Measurements from ENCODE around the gene LIN54.

Gene LIN54

DNA sequence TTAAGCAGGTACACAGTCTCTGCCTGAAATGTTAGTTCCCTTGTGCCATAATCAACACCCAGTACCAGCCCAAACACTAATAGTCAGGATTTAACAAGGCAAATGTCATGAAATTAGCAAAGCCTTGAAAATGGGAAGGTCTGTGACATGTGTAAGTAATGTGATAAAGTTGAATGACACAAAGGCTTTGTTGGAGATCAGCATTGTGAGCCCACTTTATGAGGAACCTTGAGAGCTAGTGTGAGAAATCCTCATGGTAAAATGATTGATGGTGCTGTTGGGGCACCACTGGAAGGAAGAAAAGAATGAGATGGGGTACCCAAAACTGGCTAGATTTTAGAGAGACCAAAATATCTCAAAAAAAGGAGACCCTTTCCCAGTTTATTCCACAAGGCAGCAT is 3.3 kb upstream of the LIN54 start:
- no peak for TF ChIP-seq ZNF8 (CRISPR knock-in tag; IDR thresholded peaks at IDR 0.05)
- TF ChIP-seq ZC3H10 (CRISPR knock-in tag; IDR thresholded peaks at IDR 0.05) = no peak
- TF ChIP-seq, protein P1, sequence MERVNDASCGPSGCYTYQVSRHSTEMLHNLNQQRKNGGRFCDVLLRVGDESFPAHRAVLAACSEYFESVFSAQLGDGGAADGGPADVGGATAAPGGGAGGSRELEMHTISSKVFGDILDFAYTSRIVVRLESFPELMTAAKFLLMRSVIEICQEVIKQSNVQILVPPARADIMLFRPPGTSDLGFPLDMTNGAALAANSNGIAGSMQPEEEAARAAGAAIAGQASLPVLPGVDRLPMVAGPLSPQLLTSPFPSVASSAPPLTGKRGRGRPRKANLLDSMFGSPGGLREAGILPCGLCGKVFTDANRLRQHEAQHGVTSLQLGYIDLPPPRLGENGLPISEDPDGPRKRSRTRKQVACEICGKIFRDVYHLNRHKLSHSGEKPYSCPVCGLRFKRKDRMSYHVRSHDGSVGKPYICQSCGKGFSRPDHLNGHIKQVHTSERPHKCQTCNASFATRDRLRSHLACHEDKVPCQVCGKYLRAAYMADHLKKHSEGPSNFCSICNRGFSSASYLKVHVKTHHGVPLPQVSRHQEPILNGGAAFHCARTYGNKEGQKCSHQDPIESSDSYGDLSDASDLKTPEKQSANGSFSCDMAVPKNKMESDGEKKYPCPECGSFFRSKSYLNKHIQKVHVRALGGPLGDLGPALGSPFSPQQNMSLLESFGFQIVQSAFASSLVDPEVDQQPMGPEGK (CRISPR knock-in tag; IDR thresholded peaks at IDR 0.05; ENCODE audit: borderline replicate concordance) = no peak
- TF ChIP-seq BACH2 (CRISPR knock-in tag; IDR thresholded peaks at IDR 0.05; ENCODE audit: borderline replicate concordance) = no peak
- TF ChIP-seq GLIS3 (CRISPR knock-in tag; IDR thresholded peaks at IDR 0.05) = no peak
- TF ChIP-seq CSDC2 (CRISPR knock-in tag; IDR thresholded peaks at IDR 0.05) = no peak
- TF ChIP-seq, protein P2, sequence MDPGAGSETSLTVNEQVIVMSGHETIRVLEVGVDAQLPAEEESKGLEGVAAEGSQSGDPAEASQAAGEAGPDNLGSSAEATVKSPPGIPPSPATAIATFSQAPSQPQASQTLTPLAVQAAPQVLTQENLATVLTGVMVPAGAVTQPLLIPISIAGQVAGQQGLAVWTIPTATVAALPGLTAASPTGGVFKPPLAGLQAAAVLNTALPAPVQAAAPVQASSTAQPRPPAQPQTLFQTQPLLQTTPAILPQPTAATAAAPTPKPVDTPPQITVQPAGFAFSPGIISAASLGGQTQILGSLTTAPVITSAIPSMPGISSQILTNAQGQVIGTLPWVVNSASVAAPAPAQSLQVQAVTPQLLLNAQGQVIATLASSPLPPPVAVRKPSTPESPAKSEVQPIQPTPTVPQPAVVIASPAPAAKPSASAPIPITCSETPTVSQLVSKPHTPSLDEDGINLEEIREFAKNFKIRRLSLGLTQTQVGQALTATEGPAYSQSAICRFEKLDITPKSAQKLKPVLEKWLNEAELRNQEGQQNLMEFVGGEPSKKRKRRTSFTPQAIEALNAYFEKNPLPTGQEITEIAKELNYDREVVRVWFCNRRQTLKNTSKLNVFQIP (CRISPR knock-in tag; IDR thresholded peaks at IDR 0.05; ENCODE audit: borderline replicate concordance, low read depth) = no peak
- TF ChIP-seq ESRRG (CRISPR knock-in tag; IDR thresholded peaks at IDR 0.05) = no peak
- TF ChIP-seq TOX (CRISPR knock-in tag; IDR thresholded peaks at IDR 0.05; ENCODE audit: borderline replicate concordance) = no peak
- TF ChIP-seq TCF4 (CRISPR knock-in tag; IDR thresholded peaks at IDR 0.05; ENCODE audit: borderline replicate concordance) = no peak
- TF ChIP-seq PPARA (CRISPR knock-in tag; IDR thresholded peaks at IDR 0.05; ENCODE audit: borderline replicate concordance) = no peak
- ATAC-seq = no peak

DNA sequence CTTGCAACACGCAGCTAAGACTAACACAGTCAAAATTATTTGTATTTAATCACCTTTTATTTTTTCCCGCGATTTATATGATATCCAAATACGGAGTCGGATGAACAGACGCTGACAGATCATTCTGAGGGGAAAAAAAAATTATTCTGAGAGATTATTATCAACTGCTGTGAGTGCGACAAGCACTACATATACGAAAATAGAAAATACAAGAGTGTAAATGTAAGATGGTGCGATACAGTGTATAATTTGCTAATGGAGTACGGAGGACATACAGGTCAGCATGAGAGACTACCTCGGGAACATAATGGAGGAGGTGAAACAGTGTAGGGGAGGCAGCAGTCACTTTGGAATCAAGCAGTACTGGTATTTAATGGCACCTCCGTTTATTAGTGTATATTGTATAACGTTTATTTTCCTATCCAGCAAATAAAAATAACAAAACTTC is 2.8 kb upstream of the LIN54 start:
- ATAC-seq = 0 out of 3 replicates have a peak, but pooled peaks have one; percentile 2
- TF ChIP-seq ZC3H10 (CRISPR knock-in tag; IDR thresholded peaks at IDR 0.05) = no peak
- TF ChIP-seq, protein P1 (CRISPR knock-in tag; IDR thresholded peaks at IDR 0.05; ENCODE audit: borderline replicate concordance) = no peak
- TF ChIP-seq CSDC2 (CRISPR knock-in tag; IDR thresholded peaks at IDR 0.05) = no peak
- TF ChIP-seq BACH2 (CRISPR knock-in tag; IDR thresholded peaks at IDR 0.05; ENCODE audit: borderline replicate concordance) = no peak
- no peak for TF ChIP-seq GLIS3 (CRISPR knock-in tag; IDR thresholded peaks at IDR 0.05)
- TF ChIP-seq ZFP30 (CRISPR knock-in tag; IDR thresholded peaks at IDR 0.05) = no peak
- no peak for TF ChIP-seq ZNF8 (CRISPR knock-in tag; IDR thresholded peaks at IDR 0.05)
- no peak for TF ChIP-seq TOX (CRISPR knock-in tag; IDR thresholded peaks at IDR 0.05; ENCODE audit: borderline replicate concordance)
- TF ChIP-seq, protein P3, sequence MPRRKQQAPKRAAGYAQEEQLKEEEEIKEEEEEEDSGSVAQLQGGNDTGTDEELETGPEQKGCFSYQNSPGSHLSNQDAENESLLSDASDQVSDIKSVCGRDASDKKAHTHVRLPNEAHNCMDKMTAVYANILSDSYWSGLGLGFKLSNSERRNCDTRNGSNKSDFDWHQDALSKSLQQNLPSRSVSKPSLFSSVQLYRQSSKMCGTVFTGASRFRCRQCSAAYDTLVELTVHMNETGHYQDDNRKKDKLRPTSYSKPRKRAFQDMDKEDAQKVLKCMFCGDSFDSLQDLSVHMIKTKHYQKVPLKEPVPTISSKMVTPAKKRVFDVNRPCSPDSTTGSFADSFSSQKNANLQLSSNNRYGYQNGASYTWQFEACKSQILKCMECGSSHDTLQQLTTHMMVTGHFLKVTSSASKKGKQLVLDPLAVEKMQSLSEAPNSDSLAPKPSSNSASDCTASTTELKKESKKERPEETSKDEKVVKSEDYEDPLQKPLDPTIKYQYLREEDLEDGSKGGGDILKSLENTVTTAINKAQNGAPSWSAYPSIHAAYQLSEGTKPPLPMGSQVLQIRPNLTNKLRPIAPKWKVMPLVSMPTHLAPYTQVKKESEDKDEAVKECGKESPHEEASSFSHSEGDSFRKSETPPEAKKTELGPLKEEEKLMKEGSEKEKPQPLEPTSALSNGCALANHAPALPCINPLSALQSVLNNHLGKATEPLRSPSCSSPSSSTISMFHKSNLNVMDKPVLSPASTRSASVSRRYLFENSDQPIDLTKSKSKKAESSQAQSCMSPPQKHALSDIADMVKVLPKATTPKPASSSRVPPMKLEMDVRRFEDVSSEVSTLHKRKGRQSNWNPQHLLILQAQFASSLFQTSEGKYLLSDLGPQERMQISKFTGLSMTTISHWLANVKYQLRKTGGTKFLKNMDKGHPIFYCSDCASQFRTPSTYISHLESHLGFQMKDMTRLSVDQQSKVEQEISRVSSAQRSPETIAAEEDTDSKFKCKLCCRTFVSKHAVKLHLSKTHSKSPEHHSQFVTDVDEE (CRISPR knock-in tag; IDR thresholded peaks at IDR 0.05) = no peak
- no peak for TF ChIP-seq ZNF565 (CRISPR knock-in tag; conservative IDR thresholded peaks at IDR 0.05; ENCODE audit: low read depth)
- TF ChIP-seq TCF4 (CRISPR knock-in tag; IDR thresholded peaks at IDR 0.05; ENCODE audit: borderline replicate concordance) = no peak
- TF ChIP-seq PPARA (CRISPR knock-in tag; IDR thresholded peaks at IDR 0.05; ENCODE audit: borderline replicate concordance) = no peak
- no peak for TF ChIP-seq RARB (CRISPR knock-in tag; IDR thresholded peaks at IDR 0.05)
- TF ChIP-seq ESRRG (CRISPR knock-in tag; IDR thresholded peaks at IDR 0.05) = no peak
- TF ChIP-seq, protein P2 (CRISPR knock-in tag; IDR thresholded peaks at IDR 0.05; ENCODE audit: borderline replicate concordance, low read depth) = no peak

DNA sequence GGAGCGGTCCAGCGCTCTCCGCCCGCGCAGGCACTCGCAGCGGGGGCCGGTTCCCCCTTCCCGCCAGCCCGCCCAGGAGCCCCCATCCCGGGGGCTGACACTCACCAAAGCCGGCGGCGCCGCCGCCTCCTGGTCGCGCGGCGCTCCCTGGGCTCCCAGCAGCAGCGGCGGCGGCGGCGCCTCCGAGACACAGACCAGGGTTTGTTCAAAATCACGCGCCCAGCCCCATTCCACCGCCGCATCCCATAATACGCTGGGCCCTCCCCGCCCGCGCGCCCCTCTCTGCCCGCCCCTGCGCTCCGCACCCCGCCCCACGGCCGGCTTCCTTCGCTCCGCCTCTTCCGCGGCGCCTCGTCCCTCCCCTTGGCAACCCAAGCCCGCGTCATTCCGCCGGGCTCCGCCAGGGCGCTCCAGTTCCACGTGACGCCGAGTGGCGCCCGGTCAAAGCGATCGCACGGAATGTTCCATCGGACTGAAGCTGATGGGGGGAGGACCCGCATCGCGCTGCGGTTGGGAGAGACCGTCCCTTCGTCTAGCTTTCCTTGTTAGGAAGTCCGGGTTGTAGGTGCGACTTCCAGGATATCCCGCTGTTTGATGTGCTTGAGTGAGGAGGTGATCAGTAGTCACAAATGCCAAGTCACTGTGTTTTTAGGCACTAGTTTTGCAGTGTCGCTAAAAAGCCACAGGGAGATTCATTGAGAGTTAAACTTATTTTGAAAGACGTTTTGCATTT is 2.2 kb upstream of the LIN54 start:
- peak; percentile 85 for ATAC-seq
- TF ChIP-seq ZNF8 (CRISPR knock-in tag; IDR thresholded peaks at IDR 0.05) = no peak
- no peak for TF ChIP-seq ZC3H10 (CRISPR knock-in tag; IDR thresholded peaks at IDR 0.05)
- no peak for TF ChIP-seq BACH2 (CRISPR knock-in tag; IDR thresholded peaks at IDR 0.05; ENCODE audit: borderline replicate concordance)
- no peak for TF ChIP-seq TOX (CRISPR knock-in tag; IDR thresholded peaks at IDR 0.05; ENCODE audit: borderline replicate concordance)
- no peak for TF ChIP-seq GLIS3 (CRISPR knock-in tag; IDR thresholded peaks at IDR 0.05)
- TF ChIP-seq, protein P4, sequence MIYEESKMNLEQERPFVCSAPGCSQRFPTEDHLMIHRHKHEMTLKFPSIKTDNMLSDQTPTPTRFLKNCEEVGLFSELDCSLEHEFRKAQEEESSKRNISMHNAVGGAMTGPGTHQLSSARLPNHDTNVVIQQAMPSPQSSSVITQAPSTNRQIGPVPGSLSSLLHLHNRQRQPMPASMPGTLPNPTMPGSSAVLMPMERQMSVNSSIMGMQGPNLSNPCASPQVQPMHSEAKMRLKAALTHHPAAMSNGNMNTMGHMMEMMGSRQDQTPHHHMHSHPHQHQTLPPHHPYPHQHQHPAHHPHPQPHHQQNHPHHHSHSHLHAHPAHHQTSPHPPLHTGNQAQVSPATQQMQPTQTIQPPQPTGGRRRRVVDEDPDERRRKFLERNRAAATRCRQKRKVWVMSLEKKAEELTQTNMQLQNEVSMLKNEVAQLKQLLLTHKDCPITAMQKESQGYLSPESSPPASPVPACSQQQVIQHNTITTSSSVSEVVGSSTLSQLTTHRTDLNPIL (CRISPR knock-in tag; IDR thresholded peaks at IDR 0.05; ENCODE audit: low read depth) = no peak
- TF ChIP-seq ARNTL (CRISPR knock-in tag; IDR thresholded peaks at IDR 0.05; ENCODE audit: borderline replicate concordance, low read depth) = no peak

All from SK-N-SH treated with all-trans-retinoic acid at 6 μM for 48 hours (cell line).